Limb (tissue), 2 donors: ENCODE data around the gene TNF.
A peak's percentile ranks its signal among the peaks of the same experiment; 100 is the strongest.

Experiments used
- DNase-seq, 2 donors: peaks; one replicate each; pipeline ENCODE4 v3.0.0-alpha.2; 2016; ENCODE audit errors: extremely low spot score in 2 of 2

Gene TNF

DNA sequence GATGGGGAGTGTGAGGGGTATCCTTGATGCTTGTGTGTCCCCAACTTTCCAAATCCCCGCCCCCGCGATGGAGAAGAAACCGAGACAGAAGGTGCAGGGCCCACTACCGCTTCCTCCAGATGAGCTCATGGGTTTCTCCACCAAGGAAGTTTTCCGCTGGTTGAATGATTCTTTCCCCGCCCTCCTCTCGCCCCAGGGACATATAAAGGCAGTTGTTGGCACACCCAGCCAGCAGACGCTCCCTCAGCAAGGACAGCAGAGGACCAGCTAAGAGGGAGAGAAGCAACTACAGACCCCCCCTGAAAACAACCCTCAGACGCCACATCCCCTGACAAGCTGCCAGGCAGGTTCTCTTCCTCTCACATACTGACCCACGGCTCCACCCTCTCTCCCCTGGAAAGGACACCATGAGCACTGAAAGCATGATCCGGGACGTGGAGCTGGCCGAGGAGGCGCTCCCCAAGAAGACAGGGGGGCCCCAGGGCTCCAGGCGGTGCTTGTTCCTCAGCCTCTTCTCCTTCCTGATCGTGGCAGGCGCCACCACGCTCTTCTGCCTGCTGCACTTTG, at the start of gene TNF:
TNF (plus strand) TSS at position 231 of the 567 bp plus-strand sequence; CDS start at position 408, 177 bp downstream.
- DNase-seq: no peak

DNA sequence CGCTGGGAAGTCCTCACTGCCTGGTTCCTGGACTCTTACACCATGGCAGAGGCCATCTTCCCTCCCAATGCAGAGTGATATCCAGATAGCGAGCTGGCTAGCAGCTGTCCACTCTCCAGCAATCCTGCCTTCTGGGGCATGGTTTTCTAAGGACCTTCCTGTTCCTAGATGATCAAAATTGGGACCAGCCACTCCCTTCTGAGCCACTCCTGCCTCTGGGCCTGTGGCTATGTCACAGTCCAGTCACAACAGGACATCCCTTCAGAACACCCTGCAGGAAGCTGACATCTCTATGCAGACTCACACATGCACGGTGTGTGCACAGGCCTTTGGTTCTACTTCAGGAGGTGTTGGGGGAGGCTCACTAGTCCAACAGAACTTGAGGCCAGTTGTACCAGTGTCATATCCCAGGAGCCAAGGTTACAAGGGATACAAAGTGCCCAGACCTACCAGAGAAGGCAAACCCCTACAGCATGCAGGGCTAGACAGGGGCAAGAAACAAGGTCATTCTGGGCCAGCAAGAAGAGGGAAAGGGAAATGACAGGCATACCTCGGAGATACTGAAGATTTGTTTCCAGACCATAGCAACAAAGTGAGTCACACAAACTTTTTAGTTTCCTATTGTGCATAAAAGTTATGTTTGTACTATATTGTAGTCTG, 49.3 kb upstream of the TNF start:
- DNase-seq: no peak

DNA sequence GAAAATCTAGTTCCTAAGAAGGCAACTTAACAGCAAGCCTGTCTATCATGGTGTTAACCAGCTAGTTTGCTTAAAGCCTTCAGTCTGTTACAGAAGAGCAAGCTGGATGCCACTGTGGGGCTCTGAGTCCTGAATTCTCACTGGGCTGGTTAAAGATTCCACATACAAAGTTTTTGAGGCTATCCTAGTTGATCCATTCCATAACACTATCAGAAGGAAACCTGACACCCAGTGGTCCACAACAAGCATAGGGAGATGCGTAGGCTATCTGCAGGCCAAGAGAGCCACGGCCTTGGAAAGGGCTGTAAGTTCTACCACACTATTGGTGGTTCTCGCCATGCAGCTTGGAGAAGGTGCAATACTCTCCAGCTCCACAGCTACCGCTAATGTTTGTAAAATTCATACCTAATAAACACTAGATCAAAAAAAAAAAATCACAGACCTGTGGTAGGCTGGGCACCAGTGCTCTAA, 47.0 kb upstream of the TNF start:
- DNase-seq: no peak

DNA sequence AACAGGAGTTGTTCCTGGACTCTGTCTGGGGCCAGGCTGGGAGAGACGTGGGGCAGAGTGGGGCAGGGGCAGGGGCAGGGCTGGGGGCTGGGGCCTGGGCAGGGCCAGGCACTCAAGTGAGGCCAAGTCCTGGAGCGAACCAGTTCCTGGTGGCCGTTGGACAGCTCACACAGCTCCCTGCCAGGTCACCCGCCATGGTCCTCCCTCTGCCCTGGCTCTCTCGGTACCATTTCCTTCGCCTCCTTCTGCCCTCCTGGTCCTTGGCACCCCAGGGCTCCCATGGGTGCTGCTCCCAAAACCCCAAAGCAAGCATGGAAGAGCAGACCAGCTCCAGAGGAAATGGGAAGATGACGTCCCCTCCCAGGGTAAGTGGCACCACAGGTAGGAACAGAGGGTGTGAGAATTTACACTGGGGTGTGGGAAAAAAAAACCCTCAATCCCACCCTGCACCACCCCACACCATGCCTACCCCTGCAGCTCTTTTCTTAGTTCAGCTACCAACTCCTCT, 46.5 kb upstream of the TNF start, which contains the start of gene MCCD1:
MCCD1 (plus strand) TSS at position 142 of the 508 bp plus-strand sequence; CDS start at position 195, 53 bp downstream.
- DNase-seq: no peak

DNA sequence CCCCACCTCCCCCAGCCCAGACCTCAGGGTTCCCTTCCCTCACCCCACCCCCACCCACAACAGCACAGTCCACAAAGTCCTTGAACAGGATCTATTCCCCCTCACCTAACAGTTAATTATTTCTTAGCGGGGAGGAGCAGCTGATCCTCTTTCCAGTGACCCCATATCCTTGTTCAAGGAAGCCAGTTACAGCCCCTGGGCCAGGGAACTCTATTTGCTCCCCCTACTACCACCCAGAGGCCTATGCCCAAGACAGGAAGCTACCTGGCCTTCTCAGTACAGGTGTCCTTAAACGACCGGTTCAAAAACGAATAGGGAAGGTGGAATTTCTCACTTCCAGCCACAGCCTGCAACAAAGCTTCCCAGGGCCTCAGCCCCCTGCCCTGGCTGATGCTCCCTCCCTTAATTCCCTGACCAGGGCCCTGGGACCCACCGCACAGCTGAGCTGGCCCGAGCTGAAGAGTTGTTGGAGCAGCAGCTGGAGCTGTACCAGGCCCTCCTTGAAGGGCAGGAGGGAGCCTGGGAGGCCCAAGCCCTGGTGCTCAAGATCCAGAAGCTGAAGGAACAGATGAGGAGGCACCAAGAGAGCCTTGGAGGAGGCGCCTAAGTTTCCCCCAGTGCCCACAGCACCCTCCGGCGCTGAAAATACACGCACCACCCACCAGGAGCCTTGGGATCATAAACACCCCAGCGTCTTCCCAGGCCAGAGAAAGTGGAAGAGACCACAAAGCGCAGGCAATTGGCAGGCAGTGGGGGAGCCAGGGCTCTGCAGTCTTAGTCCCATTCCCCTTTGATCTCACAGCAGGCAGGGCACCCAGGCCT, 45.8 kb upstream of the TNF start:
- no peak for DNase-seq

DNA sequence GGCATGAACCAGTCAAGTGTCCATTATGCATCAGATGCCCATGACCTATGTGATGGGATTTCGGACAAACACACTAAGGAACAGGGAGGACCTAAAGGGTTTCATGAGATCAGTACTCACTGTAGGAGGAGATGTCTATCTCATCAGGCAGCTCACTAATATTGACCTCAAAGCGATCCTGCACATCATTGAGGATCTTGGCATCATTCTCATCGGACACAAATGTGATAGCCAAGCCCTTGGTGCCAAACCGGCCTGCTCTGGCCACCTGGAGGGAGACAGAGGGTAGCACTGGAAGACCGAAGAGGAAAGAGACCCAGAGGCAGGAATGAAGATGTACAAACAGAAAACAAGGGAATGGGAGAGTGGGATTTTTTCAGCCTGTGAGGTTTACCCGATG, 44.7 kb upstream of the TNF start:
- DNase-seq: no peak

DNA sequence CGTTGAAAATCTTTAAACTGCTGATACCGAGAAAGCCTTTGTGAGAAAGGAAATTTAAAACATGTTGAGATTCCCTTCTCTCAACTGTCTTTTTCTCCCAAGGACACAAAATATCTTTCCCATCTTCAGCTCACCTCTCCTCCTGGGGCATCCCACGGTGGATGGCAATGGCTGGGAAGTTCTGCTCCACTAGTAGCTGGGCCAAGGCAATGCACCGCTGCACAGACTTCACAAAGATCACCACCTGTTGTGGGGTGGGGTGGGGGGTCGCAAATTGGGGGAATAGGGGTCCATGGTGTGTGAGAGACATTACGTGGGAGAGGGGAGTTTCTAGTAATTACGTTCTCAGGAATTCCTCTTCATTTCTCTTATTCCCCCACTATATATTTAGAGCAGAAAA, 44.2 kb upstream of the TNF start:
- no peak for DNase-seq

DNA sequence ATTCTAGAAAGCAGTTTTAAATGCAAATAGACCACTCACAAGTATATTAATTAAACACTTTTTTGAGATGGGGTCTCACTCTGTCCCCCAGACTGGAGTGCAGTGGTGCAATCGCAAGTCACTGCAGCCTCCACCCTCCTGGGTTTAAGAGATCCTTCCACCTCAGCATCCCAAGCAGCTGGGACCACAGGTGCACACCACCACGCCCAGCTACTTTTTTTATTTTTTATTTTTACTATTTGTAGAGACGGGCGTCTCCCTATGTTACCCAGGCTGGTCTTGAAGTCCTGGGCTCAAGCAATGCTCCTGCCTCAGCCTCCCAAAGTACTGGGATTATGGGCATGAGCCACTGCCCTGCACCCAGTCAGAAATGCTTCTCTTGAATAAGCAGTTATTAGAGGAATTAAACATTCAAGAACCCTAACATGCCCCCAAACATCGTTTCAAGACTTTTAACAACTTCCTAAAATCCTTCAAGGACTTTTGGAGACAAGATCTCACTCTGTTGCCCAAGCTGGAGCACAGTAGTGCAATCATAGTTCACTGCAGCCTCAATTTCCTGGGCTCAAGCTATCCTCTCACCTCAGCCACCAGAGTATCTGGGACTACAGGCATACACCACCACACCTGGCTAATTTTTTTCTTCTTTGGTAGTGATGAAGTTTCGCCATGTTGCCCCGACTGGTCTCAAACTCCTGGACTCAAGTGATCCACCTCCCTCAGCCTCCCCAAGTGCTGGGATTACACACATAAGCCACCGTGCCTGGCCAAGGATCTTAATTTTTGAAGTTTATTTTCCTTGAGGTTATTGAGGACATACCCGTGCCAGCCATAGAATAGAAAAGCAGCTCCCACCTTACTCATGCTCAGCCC, 43.4 kb upstream of the TNF start:
- DNase-seq: no peak

DNA sequence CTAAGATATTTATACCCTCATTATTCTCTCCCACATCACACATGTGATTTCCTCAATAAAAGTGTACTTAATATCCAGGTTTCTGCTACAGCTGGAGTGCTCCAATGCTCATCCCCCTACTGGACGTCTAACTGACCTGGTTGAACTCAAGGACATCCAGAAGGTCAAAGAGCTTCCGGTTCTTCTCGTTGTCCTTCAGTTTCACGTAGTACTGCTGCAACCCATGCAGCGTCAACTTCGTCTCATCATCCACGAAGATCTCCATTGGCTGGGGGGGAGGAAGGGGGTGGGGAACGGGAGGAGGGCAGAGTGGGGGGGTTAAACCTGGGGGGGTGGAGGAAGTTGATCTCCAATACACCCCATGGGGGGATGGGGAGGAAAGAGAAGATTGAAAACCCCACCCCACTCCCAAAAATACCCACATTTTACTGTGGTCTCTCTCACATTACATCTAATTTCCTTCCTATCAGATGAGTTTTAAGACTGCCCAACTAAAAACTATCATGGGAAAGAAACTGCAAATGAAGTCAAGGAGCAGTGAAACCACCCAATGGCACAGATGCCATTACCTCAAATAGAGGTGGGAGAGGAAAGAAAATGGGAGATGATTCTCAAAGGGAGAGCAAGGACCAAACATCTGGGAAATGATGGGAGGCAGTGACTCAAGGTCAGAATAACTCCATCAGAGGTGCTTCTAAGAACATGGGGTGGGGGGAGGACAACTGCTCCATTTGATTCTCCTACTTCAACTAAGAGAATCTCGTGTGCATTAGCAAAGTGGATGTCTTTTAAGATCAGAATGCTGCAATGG, 42.5 kb upstream of the TNF start:
- no peak for DNase-seq

DNA sequence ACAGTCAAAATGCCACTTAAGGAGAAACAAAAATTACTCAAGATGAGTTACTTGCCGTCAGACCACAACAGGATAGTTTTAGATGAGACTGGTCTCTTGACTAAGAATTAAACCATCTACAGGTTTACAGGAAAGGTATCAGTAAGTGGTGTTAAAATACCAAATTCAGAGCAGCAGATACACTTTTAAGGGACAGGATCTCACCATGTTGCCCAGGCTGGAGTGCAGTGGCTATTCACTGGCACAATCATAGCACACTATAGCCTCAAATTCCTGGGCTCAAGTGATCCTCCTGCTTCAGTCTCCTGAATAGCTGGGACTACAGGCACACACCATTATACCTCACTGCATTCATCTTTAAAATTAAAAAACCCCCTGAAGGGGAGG, 41.9 kb upstream of the TNF start:
- DNase-seq: no peak

DNA sequence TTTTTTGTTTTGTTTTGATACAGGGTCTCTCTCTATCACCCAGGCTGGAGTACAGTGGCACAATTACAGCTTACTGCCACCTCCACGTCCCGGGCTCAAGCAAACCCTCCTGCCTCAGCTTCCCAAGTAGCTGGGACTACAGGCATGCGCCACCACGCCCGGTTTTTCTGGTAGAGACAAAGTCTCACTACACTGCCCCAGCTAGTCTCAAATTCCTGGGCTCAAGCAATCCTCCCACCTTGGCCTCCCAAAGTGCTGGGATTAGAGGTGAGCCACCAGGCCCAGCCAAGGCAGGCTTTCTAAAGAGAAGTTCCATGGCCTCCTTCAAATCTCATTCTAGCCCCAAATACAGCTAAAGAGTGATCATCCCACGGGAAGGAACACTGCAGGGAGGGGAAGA, 41.4 kb upstream of the TNF start:
- no peak for DNase-seq

DNA sequence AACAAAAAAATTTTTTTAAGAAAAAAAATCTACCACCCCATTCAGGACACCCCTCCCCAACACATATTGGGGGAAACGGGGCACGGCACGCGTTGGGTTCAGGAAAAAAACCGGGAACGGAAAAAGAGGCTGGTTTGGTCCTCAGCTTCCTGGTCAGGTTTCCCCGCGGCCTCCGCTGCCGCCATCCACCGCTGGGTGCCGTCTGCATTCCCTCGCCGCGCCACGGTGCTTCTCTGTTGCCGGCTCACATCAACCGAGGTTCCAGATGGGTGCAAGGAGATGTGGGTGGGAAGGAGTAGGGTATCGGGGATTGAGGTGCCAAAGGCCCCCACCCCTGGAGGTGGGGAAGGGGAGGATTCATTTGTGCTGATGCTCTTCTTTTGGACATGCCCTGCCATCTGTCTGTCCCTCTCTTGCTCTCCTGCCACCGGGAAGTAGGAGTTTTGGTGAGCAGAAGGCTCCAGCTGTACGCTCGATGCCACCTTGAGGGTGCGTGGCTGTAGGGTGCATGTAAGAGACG, 40.8 kb upstream of the TNF start:
- DNase-seq: no peak

DNA sequence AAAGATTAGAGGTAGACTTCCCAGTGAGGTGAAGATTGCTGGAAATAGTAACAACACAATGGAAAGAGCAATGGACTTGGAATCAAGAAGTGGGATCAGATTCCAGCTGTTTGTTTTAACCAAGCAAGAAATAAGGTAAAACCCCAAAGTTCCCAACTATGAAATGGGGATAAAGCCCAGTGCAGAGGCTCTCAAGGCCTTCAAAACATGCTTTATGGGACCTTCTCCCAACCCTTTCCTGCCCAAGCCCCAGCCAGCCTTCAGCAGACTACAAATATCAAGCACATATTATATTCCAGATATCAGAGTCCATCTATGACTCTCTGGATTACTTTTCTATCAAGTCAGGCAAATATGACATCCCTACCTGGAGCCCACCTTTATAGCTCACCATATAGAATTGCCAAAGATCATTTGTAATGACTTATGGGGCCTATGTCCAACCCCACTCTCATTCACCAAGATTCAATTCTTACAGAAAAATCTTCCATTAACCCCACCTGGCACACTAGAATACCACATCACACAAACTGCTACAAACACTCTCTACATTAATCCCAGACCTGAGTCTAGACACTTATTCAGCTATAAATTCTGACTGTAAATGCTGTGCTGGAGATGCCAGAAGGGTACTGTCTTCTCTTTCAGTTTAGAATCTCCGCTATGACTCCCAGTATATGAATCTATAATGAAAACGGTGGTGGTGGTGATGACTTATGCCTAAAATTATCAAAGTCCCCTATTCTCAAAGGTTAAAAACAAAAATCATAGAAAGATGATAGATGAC, 39.6 kb upstream of the TNF start:
- no peak for DNase-seq

DNA sequence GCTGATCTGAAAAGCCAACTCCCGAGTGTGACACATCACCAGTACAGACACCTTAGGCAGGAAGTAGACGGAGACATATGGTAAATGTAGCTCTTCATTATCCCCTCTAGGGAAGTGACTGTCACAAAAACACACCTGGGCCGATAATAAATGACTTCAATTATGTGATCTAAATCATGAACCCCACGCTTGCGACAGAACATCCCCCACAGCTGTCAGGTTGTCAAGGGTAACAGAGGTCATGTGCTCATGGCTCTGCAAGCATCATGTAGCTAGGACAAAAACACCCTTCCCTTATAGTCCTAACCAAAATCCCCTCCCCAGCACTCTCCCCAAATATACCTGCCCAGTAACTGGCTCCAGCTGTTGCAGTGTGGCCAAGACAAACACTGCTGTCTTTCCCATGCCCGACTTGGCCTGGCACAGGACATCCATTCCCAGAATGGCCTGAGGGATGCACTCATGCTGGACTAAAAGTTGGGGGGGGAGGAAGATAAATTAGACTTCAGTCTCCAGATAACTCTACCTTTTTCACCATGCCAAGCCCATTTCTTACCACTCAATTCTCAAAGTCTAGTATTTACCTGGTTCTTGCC, 36.5 kb upstream of the TNF start:
- no peak for DNase-seq

DNA sequence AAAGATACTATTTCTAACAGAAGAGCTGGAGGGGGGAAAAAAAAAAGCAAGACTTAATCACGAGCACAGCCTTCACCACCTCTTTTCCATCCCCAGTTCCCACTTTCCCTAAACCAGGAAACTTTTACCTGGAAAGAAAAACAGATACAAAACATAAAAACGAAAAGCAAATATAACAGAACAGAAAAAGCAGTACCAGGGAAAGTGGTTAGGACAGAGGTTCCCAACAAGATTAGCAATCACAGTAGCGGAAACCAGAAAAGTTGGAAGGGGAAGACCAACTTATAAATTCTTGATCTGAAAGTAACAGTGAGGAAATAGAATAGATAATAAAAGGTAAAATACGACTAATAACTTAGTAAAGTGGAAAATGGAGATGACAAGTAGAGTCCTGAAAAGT, 34.7 kb upstream of the TNF start:
- DNase-seq: no peak

DNA sequence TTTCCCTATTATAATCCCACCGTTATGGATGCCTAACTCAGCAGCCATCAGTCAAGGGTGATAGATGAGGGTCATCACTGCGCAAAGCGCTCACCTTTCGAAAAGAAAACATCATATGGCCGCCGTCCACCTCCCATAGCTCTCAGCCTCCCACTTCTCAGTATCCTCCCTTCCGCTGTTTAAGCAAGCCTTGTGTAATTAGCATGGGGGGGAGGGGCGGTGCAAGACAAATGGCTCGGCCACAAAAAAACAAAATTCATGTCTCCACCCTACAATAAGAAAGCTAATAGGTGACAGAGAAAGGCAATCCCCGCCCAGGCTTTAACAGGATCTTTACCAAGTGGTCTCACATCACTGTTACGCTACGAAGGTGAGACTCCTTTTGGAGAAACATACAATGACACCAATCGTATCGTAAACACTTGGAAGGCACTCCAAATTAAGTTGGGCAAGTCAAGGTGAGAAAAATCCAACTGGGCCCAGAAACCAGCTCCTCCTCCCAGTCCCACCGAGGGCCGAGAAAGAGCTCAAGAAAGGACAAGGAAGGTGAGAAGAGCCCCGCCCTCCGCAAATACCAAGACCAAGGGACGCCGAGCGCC, 34.2 kb upstream of the TNF start:
- DNase-seq: peak in 1 of 2 donors; percentile 57

DNA sequence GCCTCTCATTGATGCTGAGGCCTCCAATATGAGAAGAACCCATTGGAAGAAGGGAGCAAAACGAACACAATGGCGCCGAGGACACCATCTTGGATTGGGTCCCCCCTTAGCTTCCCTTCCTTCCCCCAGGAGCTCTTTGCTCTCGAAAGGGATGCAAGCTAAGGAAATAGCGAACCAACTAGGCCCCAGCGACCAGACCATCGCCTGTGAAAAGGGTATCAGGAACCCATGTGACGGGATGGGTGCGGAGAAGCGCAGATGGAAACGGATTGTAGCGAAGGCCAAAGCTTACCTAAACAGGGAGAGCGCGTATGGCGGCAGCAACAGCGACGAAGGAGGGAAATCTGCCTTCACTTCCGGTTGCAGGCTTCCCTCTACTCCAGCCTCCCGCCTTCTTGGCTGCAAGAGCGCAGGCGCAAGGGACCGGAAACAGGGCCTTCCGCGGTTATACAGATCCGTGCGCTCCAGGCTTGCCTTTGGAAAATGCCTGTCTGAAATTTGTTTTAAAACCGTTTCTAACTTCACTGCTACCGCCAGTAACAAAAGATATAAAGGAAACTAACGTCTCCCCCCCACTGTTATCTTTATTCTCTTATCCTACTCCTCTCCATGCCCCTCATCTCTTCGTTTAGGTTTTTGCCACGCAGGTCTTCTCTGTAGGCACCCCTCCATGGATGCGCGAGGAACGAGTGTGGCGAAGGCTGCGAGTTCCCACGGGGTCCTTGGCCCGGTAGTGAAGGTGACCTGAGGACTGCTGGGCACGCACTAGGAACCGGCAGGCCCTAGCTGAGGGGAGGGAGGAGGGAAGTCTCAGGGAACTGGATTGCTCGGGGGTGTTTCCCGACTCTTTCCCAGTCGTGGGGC, 33.5 kb upstream of the TNF start, which contains the start of gene DDX39B:
DDX39B (minus strand) TSS at position 346 of the 864 bp plus-strand sequence. CDS start 1,471 bp downstream, outside the sequence.
- DNase-seq: peak; percentile 94 to 97
